Measurements from ENCODE around the gene NOS1AP.

GRCh38 chr1:162090378-162090777, 20.9 kb downstream of the NOS1AP start:
- TF ChIP-seq YY1 (IDR thresholded peaks at IDR 0.05; ENCODE audit: insufficient read depth, insufficient read length) (no peak), ZNF274 (IDR thresholded peaks at IDR 0.05; ENCODE audit: low read depth, low read length) (no peak), SUZ12 (IDR thresholded peaks at IDR 0.05; ENCODE audit: extremely low read depth, insufficient read depth, insufficient read length) (no peak)
